HG03439 (cell line): ENCODE data around the gene IKZF5.

ENCODE experiments used
- ATAC-seq: cut with Tn5 transposase; IDR thresholded peaks from one replicate; pipeline ENCODE4 v1.9.1; 2021; ENCODE audit warnings: mild to moderate bottlenecking, moderate library complexity; ENCODE audit not compliant: unreplicated experiment

IKZF5 gene

DNA sequence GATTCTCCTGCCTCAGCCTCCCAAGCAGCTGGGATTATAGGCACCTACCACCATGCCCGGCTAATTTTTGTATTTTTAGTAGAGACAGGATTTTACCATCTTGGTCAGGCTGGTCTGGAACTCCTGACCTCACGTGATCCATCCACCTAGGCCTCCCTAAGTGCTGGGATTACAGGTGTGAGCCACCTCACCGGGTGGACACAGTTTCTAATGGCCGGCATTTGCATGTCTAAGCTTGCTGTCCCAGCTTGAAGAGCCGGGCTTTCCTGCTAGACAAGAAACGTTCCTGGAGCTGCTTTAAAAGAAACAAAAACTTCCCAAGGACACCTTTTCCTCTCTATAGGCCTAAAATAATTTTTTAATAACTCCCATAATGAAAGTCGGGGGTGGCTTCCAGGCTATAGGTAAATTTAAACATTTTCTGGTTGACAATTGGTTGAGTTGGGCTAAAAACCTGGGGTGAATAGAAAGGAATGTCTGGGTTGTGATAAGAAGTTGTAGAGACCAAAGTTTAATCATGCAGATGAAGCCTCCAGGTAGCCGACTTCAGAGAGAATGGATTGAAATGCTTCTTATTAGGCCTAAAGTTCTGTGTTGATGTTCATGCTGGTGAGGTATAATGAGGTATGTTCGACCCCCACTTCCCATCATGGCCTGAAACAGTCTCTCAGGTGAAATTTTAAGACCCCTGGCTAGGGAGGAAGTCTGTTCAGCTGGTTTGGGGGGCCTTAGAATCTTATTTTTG, 9.0 kb upstream of the IKZF5 start:
- ATAC-seq, result no peak

DNA sequence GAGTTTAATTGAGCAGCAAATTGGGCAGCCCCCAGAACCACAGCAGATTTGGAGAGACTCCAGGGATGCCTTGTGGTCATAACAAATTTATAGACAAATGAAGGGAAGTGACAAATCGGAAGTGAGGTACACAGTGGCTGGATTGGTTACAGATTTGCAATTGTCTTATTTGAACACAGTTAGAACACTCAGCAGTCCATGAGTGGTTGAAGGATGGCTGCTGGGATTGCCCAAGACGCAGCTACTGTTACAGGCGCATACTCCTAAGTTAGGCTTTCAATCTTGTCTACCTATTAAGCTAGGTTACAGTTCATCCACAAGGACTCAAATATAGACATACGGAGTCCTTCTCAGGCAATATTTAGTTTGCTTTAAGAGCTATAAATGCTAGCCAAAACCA, 7.6 kb upstream of the IKZF5 start:
- no peak for ATAC-seq

DNA sequence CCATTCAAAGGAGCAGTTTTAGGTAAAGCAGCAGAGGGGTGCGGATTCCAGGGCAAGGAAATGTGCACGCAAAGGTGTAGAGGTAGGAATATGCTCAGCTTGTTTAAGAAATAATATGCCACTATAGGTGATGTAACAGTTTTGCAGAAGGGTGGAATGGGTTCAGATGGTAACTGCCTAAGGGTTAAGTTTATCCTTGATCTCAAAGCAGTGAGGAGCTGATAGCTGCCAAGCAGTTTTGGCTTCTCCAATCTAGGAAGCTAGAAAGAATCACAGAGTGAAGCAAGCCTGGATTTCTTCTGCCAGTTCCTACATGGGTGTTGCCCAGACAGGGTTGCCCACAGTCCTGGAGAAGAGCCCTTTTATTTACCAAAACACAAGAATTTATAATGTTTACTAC, 6.2 kb upstream of the IKZF5 start:
- no peak for ATAC-seq

DNA sequence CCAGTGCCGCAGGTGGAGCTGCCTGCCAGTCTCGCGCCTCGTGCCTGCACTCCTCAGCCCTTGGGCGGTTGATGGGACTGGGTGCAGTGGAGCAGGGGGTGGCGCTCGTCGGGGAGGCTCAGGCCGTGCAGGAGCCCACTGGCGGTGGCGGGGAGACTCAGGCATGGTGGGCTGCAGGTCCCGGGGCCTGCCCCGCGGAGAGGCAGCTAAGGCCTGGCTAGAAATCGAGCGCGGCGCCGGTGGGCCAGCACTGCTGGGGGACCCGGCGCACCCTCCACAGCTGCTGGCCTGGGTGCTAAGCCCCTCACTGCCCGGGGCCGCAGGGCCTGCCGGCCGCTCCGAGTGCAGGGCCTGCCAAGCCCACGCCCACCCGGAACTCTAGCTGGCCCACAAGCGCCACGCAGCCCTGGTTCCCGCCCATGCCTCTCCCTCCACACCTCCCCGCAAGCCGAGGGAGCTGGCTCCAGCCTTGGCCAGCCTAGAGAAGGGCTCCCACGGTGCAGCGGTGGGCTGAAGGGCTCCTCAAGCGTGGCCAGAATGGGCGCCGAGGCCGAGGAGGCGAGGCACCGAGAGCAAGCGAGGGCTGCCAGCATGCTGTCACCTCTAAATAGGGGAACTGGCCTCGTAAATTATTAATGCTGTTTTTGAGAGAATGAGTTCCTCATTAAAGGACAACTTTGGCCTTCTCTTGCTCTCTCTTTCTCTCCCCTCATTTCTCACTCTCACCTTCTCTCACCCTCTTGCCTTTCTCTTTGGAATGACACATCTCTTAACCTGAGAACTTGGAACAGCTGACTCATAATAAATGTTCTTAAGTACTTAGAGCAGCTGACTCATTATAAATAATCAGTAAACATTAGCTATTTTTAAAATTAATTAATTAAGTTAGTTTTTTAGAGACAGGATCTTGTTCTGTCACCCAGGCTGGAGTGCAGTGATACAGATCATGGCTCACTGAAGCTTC, 5.1 kb upstream of the IKZF5 start:
- ATAC-seq, result no peak

DNA sequence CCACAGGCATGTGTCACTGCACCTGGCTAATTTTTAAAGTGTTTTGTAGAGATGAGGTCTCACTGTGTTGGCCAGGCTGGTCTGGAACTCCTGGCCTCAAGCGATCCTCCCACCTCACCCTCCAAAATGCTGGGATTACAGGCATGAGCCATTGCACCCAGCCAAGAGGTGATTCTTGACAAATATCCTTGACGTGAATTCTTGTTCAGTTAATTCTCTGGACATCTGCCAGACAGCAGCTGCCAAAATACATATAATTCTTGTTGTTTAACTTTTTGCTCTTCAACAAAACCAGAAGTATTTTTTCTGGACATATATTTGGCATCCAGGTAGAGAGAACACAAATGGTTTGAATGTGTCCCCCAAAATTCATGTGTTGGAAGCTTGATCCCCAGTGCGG, 3.4 kb upstream of the IKZF5 start:
- no peak for ATAC-seq

DNA sequence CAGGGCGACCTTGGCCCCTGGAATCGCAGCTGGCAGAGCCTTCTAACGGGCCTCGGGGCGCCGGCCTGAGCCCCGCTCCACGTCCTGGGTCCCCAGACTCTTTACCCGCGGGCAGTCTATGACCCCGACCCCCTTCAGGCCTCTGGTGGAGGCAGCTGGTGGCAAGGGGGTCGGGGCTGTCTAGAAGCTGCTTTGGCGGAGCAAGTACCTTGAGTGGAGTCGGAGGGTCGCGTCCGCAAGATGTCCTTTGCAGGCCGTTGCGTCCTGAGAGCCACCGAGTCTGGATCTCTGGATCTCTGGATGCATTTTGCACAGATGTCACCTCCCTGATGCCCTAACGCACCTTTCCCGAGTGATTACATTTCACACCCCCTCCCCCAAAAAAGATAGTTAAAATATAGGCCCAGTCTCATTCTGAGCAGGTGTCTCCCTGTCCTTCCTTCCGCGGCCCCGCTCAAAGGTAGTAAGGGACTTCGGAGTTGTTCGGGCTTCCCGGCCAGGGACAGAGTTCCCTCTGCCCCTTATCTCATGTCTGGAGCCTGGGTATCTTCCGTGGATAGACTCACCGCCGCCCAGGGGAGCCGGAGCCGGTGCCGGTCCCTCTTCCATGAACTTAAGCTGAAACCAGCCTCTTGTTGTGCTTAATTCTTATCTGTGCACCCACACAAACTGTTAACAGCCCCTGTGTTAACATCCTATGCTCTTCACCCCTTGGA, 668 bp upstream of the IKZF5 start:
- ATAC-seq, result peak; percentile 8

DNA sequence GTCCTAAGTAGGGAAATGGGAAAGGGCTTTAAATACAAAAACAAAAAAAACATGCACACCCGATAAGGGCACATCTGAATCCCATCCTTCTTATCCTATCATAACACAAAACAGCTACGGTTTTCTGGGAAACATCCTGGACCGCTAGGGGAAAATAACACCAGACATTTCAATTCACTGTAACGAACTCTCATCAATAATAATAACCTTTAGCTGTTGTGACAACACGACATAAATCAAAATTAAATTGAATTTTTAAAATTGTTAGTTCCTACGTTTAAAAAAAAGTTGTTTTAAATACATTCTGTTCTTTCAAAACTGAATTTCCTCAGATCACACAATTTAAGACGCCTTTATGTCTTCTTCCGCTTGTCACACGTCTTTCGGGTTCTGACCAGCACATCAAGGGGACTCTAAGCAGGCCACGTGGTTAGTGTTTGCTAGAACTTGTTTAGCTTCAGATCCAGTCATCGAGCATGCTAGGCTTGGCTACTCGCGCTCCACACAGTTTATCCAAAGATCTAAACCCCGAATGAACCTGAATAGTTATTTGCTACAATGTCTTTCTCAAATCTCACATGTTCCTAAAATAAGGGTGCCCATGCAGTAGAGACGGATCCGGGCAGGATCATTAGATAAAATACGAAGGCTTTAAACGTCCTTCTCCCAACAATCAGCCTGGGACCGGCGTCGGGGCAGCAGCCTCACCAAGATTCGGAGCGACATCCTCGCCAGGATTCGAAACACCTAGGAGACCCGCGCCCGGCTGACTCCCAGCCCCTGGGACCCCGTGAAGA, 839 bp downstream of the IKZF5 start:
- peak; percentile 39 for ATAC-seq

DNA sequence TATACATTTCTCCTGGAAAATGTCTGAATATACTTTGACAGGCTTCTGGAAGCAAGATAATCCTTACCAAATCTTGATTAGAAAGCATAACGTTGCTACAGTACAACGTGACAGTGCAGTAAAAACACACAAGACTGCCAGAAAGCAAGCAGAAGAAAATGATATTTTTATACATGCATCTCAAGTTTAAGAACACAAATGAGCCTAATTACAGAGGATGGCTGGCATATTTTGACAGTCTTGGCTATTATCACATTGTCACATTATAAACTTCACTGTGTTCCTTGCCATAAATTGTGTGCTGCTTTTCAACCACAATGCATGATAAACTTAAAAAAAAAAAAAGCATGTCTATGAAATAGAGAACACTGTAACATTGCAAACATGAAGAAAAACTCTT, 4.3 kb downstream of the IKZF5 start:
- no peak for ATAC-seq

DNA sequence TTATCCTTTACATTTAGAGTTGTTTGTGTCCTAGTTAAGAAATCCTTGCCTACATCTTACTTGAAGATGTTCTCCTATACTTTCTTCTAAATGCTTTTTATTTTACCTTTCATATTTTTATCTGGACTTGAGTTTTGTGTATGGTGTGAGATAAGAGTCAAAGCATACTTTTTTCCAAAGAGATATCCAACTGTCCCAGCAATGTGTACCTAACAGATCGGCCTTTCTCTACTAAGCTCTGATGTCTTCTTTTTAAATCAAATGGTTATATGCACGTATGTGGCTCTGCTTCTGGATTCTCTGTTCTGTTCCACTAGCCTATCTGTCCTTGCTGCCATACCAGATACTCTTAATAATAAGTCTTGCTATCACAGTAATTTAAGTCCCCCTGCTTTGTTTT, 7.2 kb downstream of the IKZF5 start:
- ATAC-seq, result no peak

DNA sequence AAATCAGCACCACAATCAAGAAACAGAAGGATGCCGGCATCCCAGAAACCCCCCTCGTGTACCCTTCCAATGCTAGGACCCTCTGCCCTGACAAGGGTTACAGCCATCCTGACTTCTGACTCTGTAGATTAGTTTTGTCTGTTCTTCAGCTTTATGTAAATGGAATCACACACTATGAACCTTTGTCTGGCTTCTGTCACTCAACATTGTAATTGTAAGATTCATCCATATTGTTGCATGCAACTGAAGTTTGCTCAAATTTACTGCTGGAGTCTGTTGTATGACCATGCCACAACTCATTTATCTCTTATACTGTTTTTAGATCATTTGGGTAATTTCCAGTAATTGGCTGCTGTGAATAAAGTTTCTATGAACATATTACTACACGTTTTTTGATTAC, 8.4 kb downstream of the IKZF5 start:
- ATAC-seq, result no peak

DNA sequence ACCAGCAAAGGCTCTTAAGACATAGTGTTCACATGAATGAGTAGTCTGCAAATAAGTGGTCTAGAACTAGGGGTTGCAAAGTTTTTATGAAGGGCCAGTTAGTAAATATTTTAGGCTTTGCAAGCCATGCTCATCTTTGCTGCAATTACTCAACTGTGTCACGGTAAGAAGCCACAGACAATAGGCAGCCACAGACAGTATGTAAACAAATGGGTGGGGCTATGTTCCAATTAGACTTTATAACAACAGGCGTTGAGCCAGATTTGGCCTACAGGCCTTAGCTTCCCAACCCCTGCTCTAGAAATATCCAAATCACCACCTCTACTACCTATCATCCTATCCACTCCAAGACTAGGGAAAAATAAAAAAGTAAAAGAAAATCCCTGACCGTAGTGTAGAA, 9.2 kb downstream of the IKZF5 start:
- ATAC-seq, result no peak

DNA sequence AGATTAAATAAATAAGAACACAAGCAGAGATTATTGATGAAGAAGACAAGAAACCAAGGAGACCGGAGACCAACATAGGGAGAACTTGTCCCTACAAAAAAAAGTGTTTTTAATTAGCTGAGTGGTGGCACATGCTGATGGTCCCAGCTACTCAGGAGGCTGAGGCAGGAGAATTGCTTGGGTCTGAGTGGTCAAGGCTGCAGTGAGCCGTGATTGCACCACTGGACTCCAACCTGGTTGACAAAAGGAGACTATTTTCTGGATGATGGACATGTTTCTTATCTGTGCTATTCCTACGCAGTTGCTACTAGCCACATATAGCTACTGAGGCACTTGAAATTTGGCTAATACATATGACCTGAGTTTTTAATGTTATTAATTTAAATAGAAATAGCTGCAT, 9.7 kb downstream of the IKZF5 start:
- no peak for ATAC-seq

DNA sequence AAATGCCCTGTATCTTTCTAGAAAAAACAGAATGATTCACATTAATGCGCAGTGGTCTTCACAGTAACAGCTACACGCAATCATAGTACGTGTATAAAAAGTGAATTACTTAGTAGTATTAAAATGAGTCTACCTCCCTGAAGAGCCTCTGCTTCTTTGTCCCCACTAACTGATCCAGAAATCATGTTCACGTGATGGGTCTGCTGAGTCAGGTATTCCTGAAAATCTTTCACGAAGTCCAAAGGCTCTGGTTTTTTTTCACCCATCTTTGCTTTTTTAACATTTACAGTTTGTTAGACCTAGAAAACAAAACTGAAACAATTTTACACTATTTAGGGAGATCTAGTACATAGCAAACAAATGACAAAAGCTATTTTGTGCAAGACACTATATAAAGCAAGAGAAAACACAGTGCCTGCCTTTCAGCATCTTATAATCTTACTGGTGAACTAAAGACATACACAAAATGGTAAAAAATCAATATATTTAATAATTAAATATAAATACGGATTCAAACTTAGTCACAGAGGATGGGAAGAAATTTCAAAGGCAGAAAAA, 10.2 kb downstream of the IKZF5 start:
- no peak for ATAC-seq

DNA sequence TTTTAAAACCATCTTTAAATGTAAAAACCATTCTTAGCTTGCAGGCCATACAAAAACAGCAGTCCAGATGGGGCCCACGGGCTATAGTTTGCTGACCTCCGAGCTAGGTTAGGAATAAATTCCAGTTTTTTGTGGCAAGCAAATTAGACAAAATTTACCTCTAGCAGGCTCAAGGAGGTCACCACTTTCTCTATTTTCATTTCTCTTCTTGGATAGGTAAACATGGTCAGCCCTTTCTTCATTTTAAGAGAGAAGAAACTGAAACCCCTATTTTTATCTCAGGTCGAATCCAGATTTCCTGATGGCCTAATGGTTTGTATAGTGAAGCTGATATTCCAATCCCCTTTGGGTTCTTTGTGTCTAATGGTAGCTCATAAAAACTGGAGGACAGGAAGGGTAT, 10.7 kb downstream of the IKZF5 start:
- no peak for ATAC-seq

DNA sequence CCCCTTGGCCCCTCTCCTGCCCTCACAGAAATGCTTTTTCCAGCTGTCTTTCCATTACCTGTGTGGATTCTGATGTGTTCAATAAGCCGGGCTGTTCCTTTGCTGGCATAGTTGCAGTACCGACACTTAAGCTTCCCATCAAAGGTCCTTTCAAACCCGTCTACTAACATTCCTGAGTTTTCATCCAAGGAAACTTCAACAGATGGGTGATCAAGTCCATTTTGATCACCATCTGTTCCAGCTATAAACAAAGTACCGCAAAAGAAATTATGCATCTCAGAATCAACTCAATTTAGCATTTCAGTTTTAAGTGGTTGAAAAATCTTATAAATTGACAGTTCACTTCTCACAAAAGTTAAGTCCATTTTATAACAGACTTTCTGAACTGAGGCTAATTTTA, 12.7 kb downstream of the IKZF5 start:
- ATAC-seq, result no peak

DNA sequence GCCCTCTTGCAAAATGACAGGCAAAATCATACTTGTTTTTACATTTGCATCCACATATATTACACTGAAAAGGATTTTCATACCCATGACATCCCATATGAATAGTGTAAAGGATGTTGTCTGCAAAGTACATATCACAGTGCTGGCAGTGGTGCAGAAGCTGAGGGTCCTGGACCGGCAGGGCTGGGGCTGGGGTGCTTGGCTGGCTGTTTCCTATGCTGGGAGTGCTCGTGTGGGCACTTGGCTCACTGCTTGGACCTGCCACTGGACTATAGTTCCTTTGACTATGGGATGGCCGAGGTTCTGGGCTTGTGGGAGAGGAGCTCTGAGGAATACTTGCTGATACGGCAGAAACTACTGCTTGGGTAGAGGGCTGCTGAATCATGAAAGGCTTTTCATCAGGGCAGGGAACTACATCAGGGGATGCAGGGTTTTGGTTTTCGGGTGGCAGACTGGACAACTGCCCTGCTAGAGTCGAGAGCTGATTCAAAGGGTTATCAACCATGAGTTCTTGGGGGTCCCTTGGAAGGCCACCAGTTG, 14.7 kb downstream of the IKZF5 start:
- no peak for ATAC-seq

DNA sequence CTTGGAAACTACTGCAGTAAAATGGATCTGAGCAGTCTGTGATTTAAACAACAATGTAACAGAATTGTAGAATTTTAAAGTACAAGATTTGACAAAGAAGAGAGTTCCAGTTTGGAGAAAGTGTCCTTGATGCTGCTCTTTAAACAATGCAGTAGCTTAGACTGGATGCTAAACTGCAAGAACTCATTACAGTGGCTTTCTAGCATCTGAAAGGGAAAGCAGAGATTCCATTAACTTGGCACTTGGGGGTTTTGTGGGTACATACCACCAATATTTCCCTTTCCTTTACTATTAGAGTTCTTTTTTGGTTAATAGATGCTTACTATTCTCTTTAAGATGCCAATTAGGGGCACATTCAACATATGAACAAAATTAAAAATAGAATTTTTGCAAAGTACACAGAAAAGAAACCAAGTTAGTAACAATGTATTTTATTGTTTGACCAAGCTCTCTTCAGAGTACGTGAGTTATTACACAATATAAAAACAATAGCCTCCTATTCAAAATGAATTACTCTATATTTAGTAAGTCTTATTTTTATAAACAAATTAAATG, 16.5 kb downstream of the IKZF5 start:
- no peak for ATAC-seq

DNA sequence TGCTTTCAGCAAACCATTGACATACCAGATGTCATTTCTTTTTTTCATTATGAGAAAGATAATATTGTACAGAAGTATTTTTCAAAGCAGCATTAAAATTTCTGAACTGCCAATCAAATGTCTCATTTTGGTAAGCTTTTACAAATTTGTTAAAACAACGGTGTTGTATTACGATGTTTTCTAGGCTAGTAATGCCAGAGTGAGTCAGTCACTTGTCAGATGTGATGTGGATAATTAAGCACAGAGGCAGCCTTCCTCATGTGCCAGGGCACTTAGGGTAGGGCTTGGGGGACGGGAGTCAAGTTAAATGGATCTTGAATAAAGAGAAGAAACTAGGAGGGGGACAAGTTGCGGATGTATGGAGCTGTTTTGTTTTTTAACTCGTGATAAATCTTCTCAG, 18.3 kb downstream of the IKZF5 start:
- ATAC-seq, result no peak

DNA sequence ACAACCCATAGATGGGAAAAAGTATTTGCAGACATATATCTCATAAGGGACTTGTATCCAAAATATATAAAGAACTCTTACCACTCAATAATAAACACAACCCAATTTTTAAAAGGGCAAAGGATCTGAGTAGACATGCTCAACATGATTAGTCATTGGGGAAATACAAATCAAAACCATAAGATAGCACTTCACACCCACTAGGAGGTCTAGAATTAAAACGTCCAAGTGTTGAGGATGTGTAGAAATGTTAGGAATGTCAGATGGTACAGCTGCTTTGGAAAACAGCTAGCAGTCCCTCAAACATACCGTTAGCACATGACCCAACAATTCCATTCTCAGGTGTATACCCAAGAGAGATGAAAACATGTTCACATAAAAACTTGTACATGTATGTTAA, 20.1 kb downstream of the IKZF5 start:
- no peak for ATAC-seq

DNA sequence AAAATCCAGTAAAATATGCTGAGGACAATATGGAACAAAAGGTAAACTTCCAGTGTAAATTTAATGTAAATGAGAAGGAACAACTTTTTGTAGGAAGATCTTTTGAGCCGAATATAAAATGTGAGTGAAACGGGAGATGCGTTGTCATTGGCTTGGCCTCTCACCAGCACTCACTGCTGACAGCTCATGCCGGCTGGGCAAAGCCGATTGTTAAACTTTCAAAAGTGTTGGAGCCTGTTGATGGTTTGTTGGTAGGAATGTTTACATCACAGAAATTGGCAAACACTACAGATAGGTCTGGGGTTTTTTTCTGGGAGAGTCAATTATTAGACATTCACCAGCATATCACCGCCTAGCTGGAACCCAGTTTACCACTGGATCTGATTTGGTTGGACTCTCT, 22.3 kb downstream of the IKZF5 start:
- no peak for ATAC-seq
